ENCODE measurements around the gene HMX2. TPM values are rescaled to one million over a fixed set of nuclear protein-coding genes. Genes with fewer than 3 reads are reported as not detected.

The HMX2 gene
- total RNA-seq, 1 donor from 2014 or later, result not detected

GRCh38 chr10:123144697-123145541 lies 3.0 kb upstream of the HMX2 start:
- Histone ChIP-seq H3K36me3 (ENCODE audit: control insufficient read depth, insufficient read depth, low read length) (no peaks in the 10 kb centered on the region), H3K4me3 (ENCODE audit: low read depth, low read length) (no peak overlapping the region), H3K27me3 (ENCODE audit: control insufficient read depth, insufficient read depth, low read length) (peaks cover 82% of the 10 kb centered on the region)
- DNase-seq (ENCODE audit: low read depth) (no peak), FAIRE-seq (no peak)
- TF ChIP-seq CTCF (IDR thresholded peaks at IDR 0.05; ENCODE audit: insufficient read depth, low read length, severe bottlenecking), result peak; percentile 36

GRCh38 chr10:123145542-123146012 lies 2.4 kb upstream of the HMX2 start:
- H3K36me3 ChIP-seq (ENCODE audit: control insufficient read depth, insufficient read depth, low read length), result no peaks in the 10 kb centered on the region
- peaks cover 76% of the 10 kb centered on the region for H3K27me3 ChIP-seq (ENCODE audit: control insufficient read depth, insufficient read depth, low read length)
- FAIRE-seq (no peak), DNase-seq (ENCODE audit: low read depth) (no peak)
- TF ChIP-seq CTCF (IDR thresholded peaks at IDR 0.05; ENCODE audit: insufficient read depth, low read length, severe bottlenecking), result no peak
- H3K4me3 ChIP-seq (ENCODE audit: low read depth, low read length), result no peak overlapping the region

GRCh38 chr10:123146013-123146893 lies 1.7 kb upstream of the HMX2 start:
- no peak for FAIRE-seq
- Histone ChIP-seq H3K27me3 (ENCODE audit: control insufficient read depth, insufficient read depth, low read length) (peaks cover 72% of the 10 kb centered on the region), H3K4me3 (ENCODE audit: low read depth, low read length) (no peak overlapping the region), H3K36me3 (ENCODE audit: control insufficient read depth, insufficient read depth, low read length) (no peaks in the 10 kb centered on the region)
- no peak for DNase-seq (ENCODE audit: low read depth)
- no peak for TF ChIP-seq CTCF (IDR thresholded peaks at IDR 0.05; ENCODE audit: insufficient read depth, low read length, severe bottlenecking)

- H3K4me3 ChIP-seq (ENCODE audit: low read depth, low read length), result no peak overlapping the region
- TF ChIP-seq CTCF (IDR thresholded peaks at IDR 0.05; ENCODE audit: insufficient read depth, low read length, severe bottlenecking), result no peak
- no peaks in the 10 kb centered on the region for H3K36me3 ChIP-seq (ENCODE audit: control insufficient read depth, insufficient read depth, low read length)
- no peak for FAIRE-seq
- DNase-seq (ENCODE audit: low read depth), result no peak
- peaks cover 67% of the 10 kb centered on the region for H3K27me3 ChIP-seq (ENCODE audit: control insufficient read depth, insufficient read depth, low read length)
These were observed 872 bp upstream of the HMX2 start for GRCh38 chr10:123146894-123147634.

- TF ChIP-seq CTCF (IDR thresholded peaks at IDR 0.05; ENCODE audit: insufficient read depth, low read length, severe bottlenecking), result no peak
- peaks cover 53% of the 10 kb centered on the region for H3K27me3 ChIP-seq (ENCODE audit: control insufficient read depth, insufficient read depth, low read length)
- no peak for DNase-seq (ENCODE audit: low read depth)
- no peak for FAIRE-seq
- no peaks in the 10 kb centered on the region for H3K36me3 ChIP-seq (ENCODE audit: control insufficient read depth, insufficient read depth, low read length)
- peak overlapping the region; percentile 14 for H3K4me3 ChIP-seq (ENCODE audit: low read depth, low read length)
These were observed 652 bp downstream of the HMX2 start for GRCh38 chr10:123148414-123149161.

All from bronchial epithelial cell (primary cell).